Ishikawa (cell line): ENCODE results near the gene PHF19.

Experiments
- CEBPB ChIP-seq: IDR thresholded peaks from 2 replicates; pipeline ENCODE4 v1.6.1; 2012
- CREB1 ChIP-seq: IDR thresholded peaks from 2 replicates; pipeline ENCODE4 v1.6.1; 2012; ENCODE audit warnings: low read depth
- EGR1 ChIP-seq: IDR thresholded peaks from 2 replicates; pipeline ENCODE4 v1.6.1; 2012
- EP300 ChIP-seq: IDR thresholded peaks from 2 replicates; pipeline ENCODE4 v1.6.1; 2012; ENCODE audit warnings: borderline replicate concordance
- FOXM1 ChIP-seq: IDR thresholded peaks from 2 replicates; pipeline ENCODE4 v1.6.1; 2012; ENCODE audit warnings: low read depth, borderline replicate concordance
- NFIC ChIP-seq: IDR thresholded peaks from 2 replicates; pipeline ENCODE4 v1.6.1; 2012
- RAD21 ChIP-seq: IDR thresholded peaks from 2 replicates; pipeline ENCODE4 v1.6.1; 2012; ENCODE audit warnings: low read depth
- TAF1 ChIP-seq: IDR thresholded peaks from 2 replicates; pipeline ENCODE4 v1.6.1; 2012; ENCODE audit warnings: low read depth, mild to moderate bottlenecking
- TCF12 ChIP-seq: IDR thresholded peaks from 2 replicates; pipeline ENCODE4 v1.6.1; 2012; ENCODE audit warnings: low read depth
- TEAD4 ChIP-seq: IDR thresholded peaks from 2 replicates; pipeline ENCODE4 v1.6.1; 2012
- YY1 ChIP-seq: IDR thresholded peaks from 2 replicates; pipeline ENCODE4 v1.6.1; 2012; ENCODE audit warnings: low read depth
- ZBTB7A ChIP-seq: IDR thresholded peaks from 2 replicates; pipeline ENCODE4 v1.6.1; 2012; ENCODE audit warnings: low read depth
- TF ChIP-seq, protein P1 (sequence below): IDR thresholded peaks from 2 replicates; pipeline ENCODE4 v1.6.1; 2012; ENCODE audit warnings: low read depth, mild to moderate bottlenecking
- TF ChIP-seq, protein P2 (sequence below): IDR thresholded peaks from 2 replicates; pipeline ENCODE4 v1.6.1; 2012
- TF ChIP-seq, protein P3 (sequence below): IDR thresholded peaks from 2 replicates; pipeline ENCODE4 v1.6.1; 2012

PHF19 gene

DNA sequence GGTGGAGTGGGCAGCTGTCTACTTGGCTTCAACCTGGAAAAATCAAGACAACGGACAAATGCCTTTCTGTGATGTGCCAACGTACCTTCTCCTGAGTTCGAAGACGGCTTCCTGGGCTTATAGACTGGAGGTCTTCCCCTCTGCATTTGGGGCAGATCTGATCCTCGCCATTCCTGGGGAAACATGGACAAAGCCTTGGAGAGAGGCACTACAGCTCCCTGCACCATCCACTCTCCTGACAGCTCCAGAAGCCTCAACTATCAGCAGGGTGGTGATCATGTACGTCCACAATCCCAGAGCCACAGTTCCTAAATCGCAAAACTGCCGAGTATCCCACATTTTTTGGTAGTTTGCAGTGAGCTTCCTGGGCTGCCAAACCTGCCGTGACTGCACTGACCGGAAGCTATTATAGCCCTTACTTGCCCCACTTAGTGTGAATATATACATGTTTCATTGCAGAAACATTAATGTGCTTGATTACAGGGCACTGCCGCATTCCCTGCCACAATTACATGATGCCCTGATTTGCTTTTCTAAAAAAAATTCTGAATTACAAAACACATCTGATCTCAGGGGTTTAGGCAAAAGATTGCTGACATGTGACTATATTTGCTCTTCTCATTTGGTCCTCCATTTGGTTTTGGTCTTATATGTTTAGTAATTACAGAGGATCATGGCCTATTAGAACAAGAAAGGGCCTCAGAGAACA lies 46.8 kb upstream of the PHF19 start:
- TF ChIP-seq ZBTB7A (no peak), CEBPB (no peak), EGR1 (no peak), FOXM1 (no peak), RAD21 (no peak), TAF1 (no peak), NFIC (no peak), CREB1 (no peak), YY1 (no peak), EP300 (no peak), TCF12 (no peak), TEAD4 (no peak)
- TF ChIP-seq, protein P1, sequence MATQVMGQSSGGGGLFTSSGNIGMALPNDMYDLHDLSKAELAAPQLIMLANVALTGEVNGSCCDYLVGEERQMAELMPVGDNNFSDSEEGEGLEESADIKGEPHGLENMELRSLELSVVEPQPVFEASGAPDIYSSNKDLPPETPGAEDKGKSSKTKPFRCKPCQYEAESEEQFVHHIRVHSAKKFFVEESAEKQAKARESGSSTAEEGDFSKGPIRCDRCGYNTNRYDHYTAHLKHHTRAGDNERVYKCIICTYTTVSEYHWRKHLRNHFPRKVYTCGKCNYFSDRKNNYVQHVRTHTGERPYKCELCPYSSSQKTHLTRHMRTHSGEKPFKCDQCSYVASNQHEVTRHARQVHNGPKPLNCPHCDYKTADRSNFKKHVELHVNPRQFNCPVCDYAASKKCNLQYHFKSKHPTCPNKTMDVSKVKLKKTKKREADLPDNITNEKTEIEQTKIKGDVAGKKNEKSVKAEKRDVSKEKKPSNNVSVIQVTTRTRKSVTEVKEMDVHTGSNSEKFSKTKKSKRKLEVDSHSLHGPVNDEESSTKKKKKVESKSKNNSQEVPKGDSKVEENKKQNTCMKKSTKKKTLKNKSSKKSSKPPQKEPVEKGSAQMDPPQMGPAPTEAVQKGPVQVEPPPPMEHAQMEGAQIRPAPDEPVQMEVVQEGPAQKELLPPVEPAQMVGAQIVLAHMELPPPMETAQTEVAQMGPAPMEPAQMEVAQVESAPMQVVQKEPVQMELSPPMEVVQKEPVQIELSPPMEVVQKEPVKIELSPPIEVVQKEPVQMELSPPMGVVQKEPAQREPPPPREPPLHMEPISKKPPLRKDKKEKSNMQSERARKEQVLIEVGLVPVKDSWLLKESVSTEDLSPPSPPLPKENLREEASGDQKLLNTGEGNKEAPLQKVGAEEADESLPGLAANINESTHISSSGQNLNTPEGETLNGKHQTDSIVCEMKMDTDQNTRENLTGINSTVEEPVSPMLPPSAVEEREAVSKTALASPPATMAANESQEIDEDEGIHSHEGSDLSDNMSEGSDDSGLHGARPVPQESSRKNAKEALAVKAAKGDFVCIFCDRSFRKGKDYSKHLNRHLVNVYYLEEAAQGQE, result no peak
- TF ChIP-seq, protein P2, sequence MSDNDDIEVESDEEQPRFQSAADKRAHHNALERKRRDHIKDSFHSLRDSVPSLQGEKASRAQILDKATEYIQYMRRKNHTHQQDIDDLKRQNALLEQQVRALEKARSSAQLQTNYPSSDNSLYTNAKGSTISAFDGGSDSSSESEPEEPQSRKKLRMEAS, result no peak
- TF ChIP-seq, protein P3, sequence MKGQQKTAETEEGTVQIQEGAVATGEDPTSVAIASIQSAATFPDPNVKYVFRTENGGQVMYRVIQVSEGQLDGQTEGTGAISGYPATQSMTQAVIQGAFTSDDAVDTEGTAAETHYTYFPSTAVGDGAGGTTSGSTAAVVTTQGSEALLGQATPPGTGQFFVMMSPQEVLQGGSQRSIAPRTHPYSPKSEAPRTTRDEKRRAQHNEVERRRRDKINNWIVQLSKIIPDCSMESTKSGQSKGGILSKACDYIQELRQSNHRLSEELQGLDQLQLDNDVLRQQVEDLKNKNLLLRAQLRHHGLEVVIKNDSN, result no peak

DNA sequence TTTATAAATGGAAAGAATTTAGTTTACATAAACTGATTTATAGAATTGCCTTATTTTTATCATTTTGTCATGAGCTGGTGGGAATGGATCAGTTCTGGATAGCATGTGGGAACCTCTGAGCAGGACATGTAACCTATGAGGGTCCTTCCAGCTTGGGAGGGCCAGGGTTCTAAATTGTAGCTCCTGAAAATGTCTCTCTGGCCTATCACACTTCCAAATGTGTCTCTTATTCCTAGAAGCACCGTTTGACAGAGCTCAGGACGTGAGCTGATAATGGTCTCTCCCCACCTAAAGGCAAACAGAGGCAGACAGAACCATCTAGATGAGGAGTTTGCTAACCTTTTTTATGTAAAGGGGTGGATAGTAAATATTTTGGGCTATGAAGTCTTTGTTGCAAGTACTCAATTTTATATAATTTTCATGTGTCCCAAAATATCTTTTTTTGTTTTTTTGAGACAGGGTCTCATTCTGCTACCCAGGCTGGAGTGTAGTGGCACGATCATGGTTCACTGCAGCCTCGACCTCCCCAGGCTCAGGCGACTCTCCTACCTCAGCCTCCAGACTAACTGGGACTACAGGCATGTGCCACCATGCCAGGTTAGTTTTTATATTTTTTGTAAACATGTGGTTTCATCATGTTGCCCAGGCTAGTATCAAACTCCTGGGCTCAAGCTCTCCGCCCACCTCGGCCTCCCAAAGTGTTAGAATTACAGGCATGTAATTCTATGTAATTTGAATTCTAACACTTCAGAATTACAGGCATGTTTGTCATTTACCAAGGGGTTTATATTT lies 45.6 kb upstream of the PHF19 start:
- TF ChIP-seq, protein P3, result no peak
- no peak for TF ChIP-seq TAF1
- TF ChIP-seq, protein P1, result no peak
- no peak for TF ChIP-seq ZBTB7A
- no peak for TF ChIP-seq TCF12
- no peak for TF ChIP-seq YY1
- no peak for TF ChIP-seq RAD21
- no peak for TF ChIP-seq FOXM1
- TF ChIP-seq CEBPB, result no peak
- no peak for TF ChIP-seq TEAD4
- no peak for TF ChIP-seq EGR1

DNA sequence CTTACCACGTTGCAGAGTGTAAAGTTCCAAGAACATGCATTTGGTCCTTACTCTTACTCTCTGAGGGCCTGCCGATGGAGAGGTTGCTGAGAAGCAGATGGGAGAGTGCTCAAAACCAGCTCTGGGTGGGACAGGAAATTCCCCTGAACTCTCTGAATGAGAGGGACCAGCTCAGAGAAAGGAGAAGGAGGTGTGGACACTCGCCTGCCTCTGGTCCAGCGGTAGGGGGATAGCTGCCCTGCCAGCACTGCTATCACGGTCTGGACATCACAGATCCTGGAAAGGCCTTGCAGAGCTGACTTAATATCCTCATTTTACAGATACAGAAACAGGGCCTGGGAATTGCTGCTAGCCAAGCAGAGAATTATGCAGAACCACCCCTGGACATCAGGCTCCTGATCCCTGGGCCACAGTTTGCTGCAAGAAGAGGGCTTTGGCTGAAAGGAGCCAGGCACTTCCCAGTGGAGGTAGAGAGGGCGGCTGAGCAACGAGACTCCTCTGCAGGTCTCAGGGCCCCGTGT lies 44.7 kb upstream of the PHF19 start:
- TF ChIP-seq TAF1 (no peak), FOXM1 (no peak), TCF12 (no peak), TEAD4 (no peak), NFIC (no peak), EGR1 (no peak), CREB1 (no peak), RAD21 (no peak), EP300 (no peak), CEBPB (no peak), ZBTB7A (no peak), YY1 (no peak)
- TF ChIP-seq, protein P1, result no peak
- TF ChIP-seq, protein P3, result no peak
- TF ChIP-seq, protein P2, result no peak
